ENCODE results near the gene MST1.

Gene MST1

GRCh38 chr3:49654955-49655556 lies 34.2 kb downstream of the MST1 start:
- DNase-seq: no peak

DNA sequence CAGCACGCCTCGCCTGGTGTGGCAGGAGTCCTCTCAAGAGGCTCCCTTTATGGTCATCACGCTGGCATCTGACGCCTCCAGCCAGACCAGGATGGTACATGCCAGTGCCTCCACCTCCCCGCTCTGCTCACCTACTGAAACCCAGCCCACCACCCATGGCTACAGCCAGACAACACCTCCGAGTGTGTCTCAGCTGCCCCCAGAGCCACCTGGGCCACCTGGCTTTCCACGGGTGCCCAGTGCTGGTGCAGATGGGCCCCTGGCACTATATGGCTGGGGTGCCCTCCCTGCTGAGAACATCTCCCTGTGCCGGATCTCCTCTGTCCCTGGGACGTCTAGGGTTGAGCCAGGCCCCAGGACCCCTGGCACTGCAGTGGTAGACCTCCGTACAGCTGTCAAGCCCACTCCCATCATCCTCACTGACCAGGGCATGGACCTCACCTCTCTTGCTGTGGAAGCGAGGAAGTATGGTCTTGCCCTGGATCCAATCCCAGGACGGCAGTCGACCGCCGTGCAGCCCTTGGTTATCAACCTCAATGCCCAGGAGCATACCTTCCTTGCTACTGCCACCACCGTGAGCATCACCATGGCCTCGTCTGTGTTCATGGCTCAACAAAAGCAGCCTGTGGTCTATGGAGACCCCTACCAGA lies 35.0 kb downstream of the MST1 start:
- DNase-seq: no peak

GRCh38 chr3:49653621-49654020 lies 35.7 kb downstream of the MST1 start:
- no peak for DNase-seq

GRCh38 chr3:49652903-49653415 lies 36.3 kb downstream of the MST1 start:
- DNase-seq: no peak

- no peak for DNase-seq
Measured at GRCh38 chr3:49652218-49652902, 36.9 kb downstream of the MST1 start.

DNA sequence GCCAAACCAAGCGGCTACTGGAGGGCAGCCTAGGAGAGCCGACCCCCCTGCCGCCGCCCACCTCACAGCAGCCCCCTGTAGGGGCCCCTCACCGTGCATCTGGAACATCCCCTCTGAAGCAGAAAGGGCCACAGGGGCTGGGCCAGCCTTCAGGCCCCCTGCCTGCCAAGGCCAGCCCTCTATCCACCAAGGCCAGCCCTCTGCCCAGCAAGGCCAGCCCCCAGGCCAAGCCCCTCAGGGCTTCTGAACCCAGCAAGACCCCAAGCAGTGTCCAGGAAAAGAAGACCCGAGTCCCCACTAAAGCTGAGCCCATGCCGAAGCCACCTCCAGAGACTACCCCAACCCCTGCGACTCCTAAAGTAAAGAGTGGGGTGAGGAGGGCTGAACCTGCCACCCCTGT lies 38.6 kb downstream of the MST1 start:
- no peak for DNase-seq

- DNase-seq: no peak
Measured at GRCh38 chr3:49650177-49650576, 39.1 kb downstream of the MST1 start.

GRCh38 chr3:49649576-49649975 lies 39.7 kb downstream of the MST1 start:
- DNase-seq: no peak

DNA sequence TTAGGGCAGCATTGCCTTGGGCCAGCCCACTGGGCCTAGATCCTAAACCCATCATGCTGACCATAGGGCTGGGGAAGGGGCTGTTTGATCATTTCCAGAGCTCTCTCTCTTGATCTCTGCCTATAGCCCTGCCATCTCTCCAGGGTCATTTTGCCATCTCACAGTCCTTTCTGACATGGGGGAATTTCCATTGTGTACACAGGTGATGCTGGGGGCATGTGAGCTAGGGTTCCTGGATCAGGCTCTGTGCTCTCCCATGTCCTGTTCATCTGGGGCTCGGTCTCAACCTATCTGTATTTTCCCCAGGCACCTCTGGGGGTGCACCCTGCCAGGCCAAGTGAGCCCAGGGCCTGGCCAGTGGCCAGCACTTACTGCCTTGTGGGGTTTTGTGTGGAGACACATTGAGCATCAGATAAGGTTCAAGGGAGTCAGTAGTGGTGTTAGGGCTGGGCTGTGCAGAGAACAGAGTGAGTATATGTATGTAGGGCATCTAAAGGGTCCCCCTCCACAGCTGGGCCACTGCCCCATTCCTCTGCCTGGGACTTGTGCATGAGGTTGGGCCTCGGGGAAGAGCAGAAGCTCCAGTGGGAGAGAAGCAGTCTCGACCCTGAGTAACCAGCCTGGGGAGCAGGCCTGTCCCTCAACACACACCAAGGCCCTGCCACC lies 40.8 kb downstream of the MST1 start:
- DNase-seq: no peak

- no peak for DNase-seq
Measured at GRCh38 chr3:49647741-49648140, 41.5 kb downstream of the MST1 start.

DNA sequence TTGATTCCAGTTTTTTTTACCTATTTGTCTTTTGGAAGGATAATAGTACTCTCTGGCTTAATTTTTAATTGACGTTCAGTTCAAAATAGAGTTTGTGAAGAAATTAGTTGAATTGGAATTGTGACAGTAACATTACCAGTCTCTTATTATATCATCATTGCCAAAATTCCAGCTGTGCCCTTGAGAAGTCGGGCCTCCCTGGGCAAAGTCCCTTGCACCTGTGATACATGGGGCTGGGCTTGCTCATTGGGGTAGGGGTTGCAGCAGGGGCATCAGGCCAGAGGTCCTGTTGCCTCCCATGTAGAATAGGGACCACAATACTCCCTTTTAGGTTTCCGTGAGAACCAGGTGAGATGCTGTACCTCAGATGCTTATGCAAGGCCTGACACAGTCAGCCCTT lies 43.0 kb downstream of the MST1 start:
- no peak for DNase-seq

- DNase-seq: no peak
Measured at GRCh38 chr3:49644684-49645083, 44.6 kb downstream of the MST1 start.

- DNase-seq: no peak
Measured at GRCh38 chr3:49642708-49643145, 46.5 kb downstream of the MST1 start.

DNA sequence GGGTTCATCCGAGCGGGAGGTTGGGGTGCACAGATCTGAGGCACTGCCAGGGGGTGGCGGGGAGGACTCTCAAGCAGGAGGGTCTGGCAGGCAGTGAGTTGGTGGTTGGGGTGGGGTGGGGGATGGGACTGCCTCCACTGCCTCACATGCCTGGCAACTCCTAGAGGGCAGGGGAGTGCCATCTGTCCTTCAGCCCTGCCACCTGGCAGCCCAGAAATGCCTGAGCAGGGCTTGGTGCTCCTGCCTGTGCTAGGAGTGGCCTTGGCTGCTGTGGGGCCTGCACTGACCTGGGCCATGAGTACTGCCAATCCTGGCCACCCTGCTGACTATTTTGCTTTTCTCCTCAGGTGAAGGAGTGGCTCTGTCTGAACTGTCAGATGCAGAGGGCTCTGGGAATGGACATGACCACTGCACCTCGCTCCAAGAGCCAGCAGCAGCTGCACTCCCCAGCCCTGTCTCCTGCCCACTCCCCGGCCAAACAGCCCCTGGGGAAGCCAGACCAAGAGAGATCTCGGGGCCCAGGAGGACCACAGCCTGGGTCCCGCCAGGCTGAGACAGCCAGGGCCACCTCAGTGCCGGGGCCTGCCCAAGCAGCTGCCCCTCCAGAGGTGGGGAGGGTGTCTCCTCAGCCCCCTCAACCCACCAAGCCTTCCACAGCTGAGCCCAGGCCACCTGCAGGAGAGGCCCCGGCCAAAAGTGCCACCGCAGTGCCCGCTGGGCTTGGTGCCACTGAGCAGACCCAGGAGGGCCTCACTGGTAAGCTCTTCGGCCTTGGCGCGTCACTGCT lies 47.2 kb downstream of the MST1 start:
- DNase-seq: no peak

DNA sequence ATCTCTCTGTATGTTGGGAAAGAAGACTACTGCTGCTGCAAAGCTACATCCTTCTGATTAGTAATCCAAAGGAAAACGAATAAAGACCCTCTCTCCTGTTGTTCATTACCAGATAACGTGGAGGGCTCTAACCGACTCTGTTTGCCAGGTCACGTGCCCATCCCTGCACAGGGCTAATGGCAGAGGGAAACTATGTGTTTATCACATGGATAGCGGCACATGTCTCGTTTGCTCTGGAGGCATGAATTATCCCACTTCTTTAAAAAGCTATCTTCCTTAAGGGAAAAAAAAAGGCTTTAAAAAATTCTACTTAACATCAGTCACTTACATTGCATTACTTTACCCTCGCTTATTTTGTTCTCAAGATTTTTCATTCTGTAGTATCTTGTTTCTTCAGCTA lies 48.0 kb downstream of the MST1 start:
- DNase-seq: no peak

GRCh38 chr3:49639551-49639950 lies 49.7 kb downstream of the MST1 start:
- DNase-seq: no peak

GRCh38 chr3:49638445-49638844 lies 50.8 kb downstream of the MST1 start:
- DNase-seq: no peak

- DNase-seq: no peak
Measured at GRCh38 chr3:49636883-49637609, 52.2 kb downstream of the MST1 start.

DNA sequence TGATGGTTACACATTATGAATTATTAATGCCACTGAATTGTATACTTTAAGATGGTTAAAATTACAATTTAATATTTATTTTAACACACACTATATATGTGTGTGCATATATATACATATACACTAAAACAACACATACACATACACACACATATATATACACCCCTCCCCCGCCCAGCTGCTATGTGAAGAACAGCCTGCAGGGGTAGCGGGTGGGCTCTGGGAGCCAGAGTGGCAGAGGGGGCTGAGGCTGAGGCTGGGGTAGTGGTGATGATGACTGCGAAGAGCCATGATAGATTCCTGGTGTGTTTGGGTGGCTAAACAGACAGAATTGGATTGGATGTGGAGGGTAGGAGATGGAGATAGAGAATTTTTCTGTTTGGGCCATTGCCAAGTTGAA lies 54.5 kb downstream of the MST1 start:
- DNase-seq: no peak

Data from right forelimb (tissue), 1 donor.